ENCODE measurements around the gene CYP4A22. TPM values are rescaled to one million over a fixed set of nuclear protein-coding genes. Genes with fewer than 3 reads are reported as not detected.
"Not testable (repeated sequence)": the region's sequence is repeated elsewhere in the genome, so short reads cannot be mapped to it uniquely, and the experiment has no call there.

Gene CYP4A22
- total RNA-seq, 1 experiment from 2014 or later: not detected

- no peaks in the 10 kb centered on the region for H3K4me1 ChIP-seq (ENCODE audit: control insufficient read depth, insufficient read depth, low read length)
- intact Hi-C loops (cut with micrococcal nuclease; ENCODE audit: unreplicated experiment): no loop called here
- ChIA-PET CTCF (no interaction called here), POLR2A (no interaction called here)
- no peaks in the 10 kb centered on the region for H3K27me3 ChIP-seq (ENCODE audit: control insufficient read depth, insufficient read depth, low read length)
- no TSS peak for BruUV-seq (replicated peaks)
- no peak overlapping the region for H3K27ac ChIP-seq (ENCODE audit: low read length)
- in situ Hi-C loops (cut with HindIII; ENCODE audit: low pct_unique_long_range_greater_than_20kb, low sequenced_read_pairs): no loop called here
- no peaks in the 10 kb centered on the region for H3K36me3 ChIP-seq (ENCODE audit: control insufficient read depth, insufficient read depth, low read length)
- DNase-seq (ENCODE audit: low read depth, low spot score) (no peak), ATAC-seq (no peak)
- H3K9me3 ChIP-seq (ENCODE audit: control insufficient read depth, insufficient read depth, low read depth, low read length): no peaks in the 10 kb centered on the region
- TF ChIP-seq TCF7L2 (IDR thresholded peaks at IDR 0.05; ENCODE audit: low read depth, low read length): no peak
- no peak for TF ChIP-seq CTCF (IDR thresholded peaks at IDR 0.05)
- H3K4me3 ChIP-seq (ENCODE audit: low read depth in 2 of 2, low read length in 2 of 2): no peak overlapping the region
Measured at GRCh38 chr1:47128221-47128620, 9.0 kb upstream of the CYP4A22 start.

- H3K36me3 ChIP-seq (ENCODE audit: control insufficient read depth, insufficient read depth, low read length); POLR2A ChIA-PET; H3K4me1 ChIP-seq (ENCODE audit: control insufficient read depth, insufficient read depth, low read length); H3K27me3 ChIP-seq (ENCODE audit: control insufficient read depth, insufficient read depth, low read length); ATAC-seq; in situ Hi-C loops (cut with HindIII; ENCODE audit: low pct_unique_long_range_greater_than_20kb, low sequenced_read_pairs); H3K27ac ChIP-seq (ENCODE audit: low read length); intact Hi-C loops (cut with micrococcal nuclease; ENCODE audit: unreplicated experiment); H3K9me3 ChIP-seq (ENCODE audit: control insufficient read depth, insufficient read depth, low read depth, low read length); BruUV-seq (replicated peaks); DNase-seq (ENCODE audit: low read depth, low spot score); H3K4me3 ChIP-seq (ENCODE audit: low read depth in 2 of 2, low read length in 2 of 2): not testable (repeated sequence)
- CTCF ChIA-PET: interaction anchor here (0.6 kb wide), 1 partner anchor 144 kb away, joined by 5 read pairs; no protein-coding TSS in a partner anchor
Measured at GRCh38 chr1:47128854-47129253, 8.4 kb upstream of the CYP4A22 start.

GRCh38 chr1:47129489-47130230, 7.6 kb upstream of the CYP4A22 start:
- in situ Hi-C loops (cut with HindIII; ENCODE audit: low pct_unique_long_range_greater_than_20kb, low sequenced_read_pairs); DNase-seq (ENCODE audit: low read depth, low spot score): not testable (repeated sequence)

GRCh38 chr1:47132665-47133064, 4.6 kb upstream of the CYP4A22 start:
- DNase-seq (ENCODE audit: low read depth, low spot score); H3K4me1 ChIP-seq (ENCODE audit: control insufficient read depth, insufficient read depth, low read length); POLR2A ChIA-PET; H3K9me3 ChIP-seq (ENCODE audit: control insufficient read depth, insufficient read depth, low read depth, low read length); H3K36me3 ChIP-seq (ENCODE audit: control insufficient read depth, insufficient read depth, low read length); CTCF ChIA-PET; ATAC-seq; H3K27me3 ChIP-seq (ENCODE audit: control insufficient read depth, insufficient read depth, low read length); H3K27ac ChIP-seq (ENCODE audit: low read length); BruUV-seq (replicated peaks); H3K4me3 ChIP-seq (ENCODE audit: low read depth in 2 of 2, low read length in 2 of 2); intact Hi-C loops (cut with micrococcal nuclease; ENCODE audit: unreplicated experiment); in situ Hi-C loops (cut with HindIII; ENCODE audit: low pct_unique_long_range_greater_than_20kb, low sequenced_read_pairs): not testable (repeated sequence)

More at GRCh38 chr1:47129489-47130230, 7.6 kb upstream of the CYP4A22 start:
- H3K27me3 ChIP-seq (ENCODE audit: control insufficient read depth, insufficient read depth, low read length); H3K4me1 ChIP-seq (ENCODE audit: control insufficient read depth, insufficient read depth, low read length); POLR2A ChIA-PET; H3K4me3 ChIP-seq (ENCODE audit: low read depth in 2 of 2, low read length in 2 of 2); BruUV-seq (replicated peaks); H3K36me3 ChIP-seq (ENCODE audit: control insufficient read depth, insufficient read depth, low read length); H3K27ac ChIP-seq (ENCODE audit: low read length); intact Hi-C loops (cut with micrococcal nuclease; ENCODE audit: unreplicated experiment); H3K9me3 ChIP-seq (ENCODE audit: control insufficient read depth, insufficient read depth, low read depth, low read length); ATAC-seq: not testable (repeated sequence)
- CTCF ChIA-PET: interaction anchor here (0.6 kb wide), 1 partner anchor 145 kb away, joined by 5 read pairs; no protein-coding TSS in a partner anchor

Measured in Panc1 (cell line).